ENCODE data around the gene ITGB3. TPM values are rescaled to one million over a fixed set of nuclear protein-coding genes. Genes with fewer than 3 reads are reported as not detected.

Gene ITGB3
- polyA plus RNA-seq, 1 of the 3 experiments (the other 2 are of a cell fraction) = 4.6 TPM

GRCh38 chr17:47265983-47266541 is 12.4 kb downstream of the ITGB3 start (continued):
- TF ChIP-seq, protein P1, sequence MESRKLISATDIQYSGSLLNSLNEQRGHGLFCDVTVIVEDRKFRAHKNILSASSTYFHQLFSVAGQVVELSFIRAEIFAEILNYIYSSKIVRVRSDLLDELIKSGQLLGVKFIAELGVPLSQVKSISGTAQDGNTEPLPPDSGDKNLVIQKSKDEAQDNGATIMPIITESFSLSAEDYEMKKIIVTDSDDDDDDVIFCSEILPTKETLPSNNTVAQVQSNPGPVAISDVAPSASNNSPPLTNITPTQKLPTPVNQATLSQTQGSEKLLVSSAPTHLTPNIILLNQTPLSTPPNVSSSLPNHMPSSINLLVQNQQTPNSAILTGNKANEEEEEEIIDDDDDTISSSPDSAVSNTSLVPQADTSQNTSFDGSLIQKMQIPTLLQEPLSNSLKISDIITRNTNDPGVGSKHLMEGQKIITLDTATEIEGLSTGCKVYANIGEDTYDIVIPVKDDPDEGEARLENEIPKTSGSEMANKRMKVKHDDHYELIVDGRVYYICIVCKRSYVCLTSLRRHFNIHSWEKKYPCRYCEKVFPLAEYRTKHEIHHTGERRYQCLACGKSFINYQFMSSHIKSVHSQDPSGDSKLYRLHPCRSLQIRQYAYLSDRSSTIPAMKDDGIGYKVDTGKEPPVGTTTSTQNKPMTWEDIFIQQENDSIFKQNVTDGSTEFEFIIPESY (IDR thresholded peaks at IDR 0.05; ENCODE audit: borderline replicate concordance, low read depth) = no peak
- TF ChIP-seq RXRA (IDR thresholded peaks at IDR 0.05; ENCODE audit: borderline replicate concordance, low read depth) (peak; percentile 66; the same call in 1 of the 2 replicates), MEF2A (IDR thresholded peaks at IDR 0.05; ENCODE audit: borderline replicate concordance, low read depth) (no peak), SMC3 (IDR thresholded peaks at IDR 0.05; ENCODE audit: low read depth, low read length) (no peak), FOXJ3 (CRISPR knock-in tag; IDR thresholded peaks at IDR 0.05) (no peak), RAD21 (IDR thresholded peaks at IDR 0.05; ENCODE audit: low read length) (no peak), GATA2 (CRISPR knock-in tag; IDR thresholded peaks at IDR 0.05) (no peak), ELF1 (IDR thresholded peaks at IDR 0.05) (no peak), NFIC (IDR thresholded peaks at IDR 0.05; ENCODE audit: borderline replicate concordance) (no peak), FOXM1 (IDR thresholded peaks at IDR 0.05; ENCODE audit: low read depth) (no peak)

GRCh38 chr17:47266782-47267181 is 13.2 kb downstream of the ITGB3 start:
- 87% methylated on average over 6 of the region's 6 CpGs for WGBS (ENCODE audit: low lambda C conversion rate)
- Histone ChIP-seq H3K4me2 (peak overlapping the region; percentile 5), H3K4me3 (ENCODE audit: low read depth in 2 of 2, low read length in 1 of 2) (no peak overlapping the region), H3F3A (replicated peaks; ENCODE audit: insufficient read depth) (peaks cover 31% of the 10 kb centered on the region), H3K27ac (ENCODE audit: low read depth in 2 of 2, low read length in 1 of 2) (peak overlapping the region in 1 of 2 experiments; percentile 94; a peak in 2 of 4 replicates), H3K36me3 (replicated peaks in 1 of 2; ENCODE audit: control insufficient read depth in 1 of 2, insufficient read depth in 2 of 2, low read length in 1 of 2) (no peaks in the 10 kb centered on the region), H3K4me1 (ENCODE audit: control insufficient read depth in 1 of 2, insufficient read depth in 2 of 2, low read depth in 1 of 2, low read length in 1 of 2) (peaks cover 0 to 22% of the 10 kb centered on the region in 2 experiments; a peak in 2 of 4 replicates), H2AFZ (ENCODE audit: low read depth) (no peak overlapping the region), H3K27me3 (ENCODE audit: insufficient read depth) (no peaks in the 10 kb centered on the region), H3K9me2 (no peaks in the 10 kb centered on the region), H3K9me3 (no peaks in the 10 kb centered on the region), H3K9ac (peak overlapping the region; percentile 57), H3K79me2 (ENCODE audit: insufficient read depth) (no peaks in the 10 kb centered on the region), H4K20me1 (ENCODE audit: insufficient read depth) (no peaks in the 10 kb centered on the region)
- TF ChIP-seq FOSL2 (IDR thresholded peaks at IDR 0.05; ENCODE audit: borderline replicate concordance, low read depth) (no peak), TEAD4 (IDR thresholded peaks at IDR 0.05; ENCODE audit: borderline replicate concordance, insufficient read depth) (no peak), REST (IDR thresholded peaks at IDR 0.05; ENCODE audit: low read depth, low read length) (no peak)
- TF ChIP-seq, protein P1 (IDR thresholded peaks at IDR 0.05; ENCODE audit: borderline replicate concordance, low read depth) = no peak
- POLR2A ChIA-PET = no interaction called here
- CTCF ChIA-PET = interaction anchor here (0.6 to 1.3 kb wide), 4 partner anchors 36 to 349 kb away, joined by 3 to 4 read pairs (median 4); no protein-coding TSS in a partner anchor
- DNase-seq = no peak
